ENCODE results near the gene STIP1.

GRCh38 chr11:64232967-64233315 is 47.0 kb downstream of the STIP1 start:
- TF ChIP-seq CTCF (IDR thresholded peaks at IDR 0.05; ENCODE audit: low read length): no peak
- TF ChIP-seq EZH2 (IDR thresholded peaks at IDR 0.05; ENCODE audit: borderline replicate concordance, low read length): no peak

Measured in OCI-LY1 (cell line).